Astrocyte of the spinal cord (primary cell): ENCODE results near the gene WRAP73.
A peak's percentile ranks its signal among the peaks of the same experiment; 100 is the strongest.

ENCODE experiments used
- DNase-seq: peaks from one replicate; pipeline ENCODE4 v3.0.0; 2011; ENCODE audit warnings: low read depth, low spot score
- H3K4me3 ChIP-seq: 2 replicates; pipeline ENCODE4 v1.5.1; 2011; ENCODE audit warnings: low read depth, mild to moderate bottlenecking, low read length, moderate library complexity
- in situ Hi-C: cut with HindIII; loops from 2 replicates; pipeline ENCODE4 v1.10.0; 2017; ENCODE audit warnings: low sequenced_read_pairs
- TF ChIP-seq, protein P1 (sequence below): IDR thresholded peaks from 2 replicates; pipeline ENCODE4 v1.5.1; 2012; ENCODE audit warnings: low read depth, mild to moderate bottlenecking, low read length, inconsistent platforms

WRAP73 gene

DNA sequence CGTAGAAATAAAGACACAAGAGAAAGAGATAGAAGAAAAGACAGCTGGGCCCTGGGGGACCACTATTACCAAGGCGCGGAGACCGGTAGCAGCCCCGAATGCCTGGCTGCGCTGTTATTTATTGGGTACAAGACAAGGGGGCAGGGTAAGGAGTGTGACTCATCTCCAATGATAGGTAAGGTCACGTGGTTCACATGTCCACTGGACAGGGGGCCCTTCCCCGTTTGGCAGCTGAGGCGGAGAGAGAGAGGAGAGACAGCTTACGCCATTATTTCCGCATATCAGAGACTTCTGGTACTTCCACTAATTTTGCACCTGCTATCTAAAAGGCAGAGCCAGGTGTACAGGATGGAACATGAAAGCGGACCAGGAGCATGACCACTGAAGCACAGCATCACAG, 29.2 kb downstream of the WRAP73 start:
- TF ChIP-seq, protein P1, sequence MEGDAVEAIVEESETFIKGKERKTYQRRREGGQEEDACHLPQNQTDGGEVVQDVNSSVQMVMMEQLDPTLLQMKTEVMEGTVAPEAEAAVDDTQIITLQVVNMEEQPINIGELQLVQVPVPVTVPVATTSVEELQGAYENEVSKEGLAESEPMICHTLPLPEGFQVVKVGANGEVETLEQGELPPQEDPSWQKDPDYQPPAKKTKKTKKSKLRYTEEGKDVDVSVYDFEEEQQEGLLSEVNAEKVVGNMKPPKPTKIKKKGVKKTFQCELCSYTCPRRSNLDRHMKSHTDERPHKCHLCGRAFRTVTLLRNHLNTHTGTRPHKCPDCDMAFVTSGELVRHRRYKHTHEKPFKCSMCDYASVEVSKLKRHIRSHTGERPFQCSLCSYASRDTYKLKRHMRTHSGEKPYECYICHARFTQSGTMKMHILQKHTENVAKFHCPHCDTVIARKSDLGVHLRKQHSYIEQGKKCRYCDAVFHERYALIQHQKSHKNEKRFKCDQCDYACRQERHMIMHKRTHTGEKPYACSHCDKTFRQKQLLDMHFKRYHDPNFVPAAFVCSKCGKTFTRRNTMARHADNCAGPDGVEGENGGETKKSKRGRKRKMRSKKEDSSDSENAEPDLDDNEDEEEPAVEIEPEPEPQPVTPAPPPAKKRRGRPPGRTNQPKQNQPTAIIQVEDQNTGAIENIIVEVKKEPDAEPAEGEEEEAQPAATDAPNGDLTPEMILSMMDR = no peak
- no peak overlapping the region for H3K4me3 ChIP-seq
- in situ Hi-C loops = no loop called here
- DNase-seq = no peak

DNA sequence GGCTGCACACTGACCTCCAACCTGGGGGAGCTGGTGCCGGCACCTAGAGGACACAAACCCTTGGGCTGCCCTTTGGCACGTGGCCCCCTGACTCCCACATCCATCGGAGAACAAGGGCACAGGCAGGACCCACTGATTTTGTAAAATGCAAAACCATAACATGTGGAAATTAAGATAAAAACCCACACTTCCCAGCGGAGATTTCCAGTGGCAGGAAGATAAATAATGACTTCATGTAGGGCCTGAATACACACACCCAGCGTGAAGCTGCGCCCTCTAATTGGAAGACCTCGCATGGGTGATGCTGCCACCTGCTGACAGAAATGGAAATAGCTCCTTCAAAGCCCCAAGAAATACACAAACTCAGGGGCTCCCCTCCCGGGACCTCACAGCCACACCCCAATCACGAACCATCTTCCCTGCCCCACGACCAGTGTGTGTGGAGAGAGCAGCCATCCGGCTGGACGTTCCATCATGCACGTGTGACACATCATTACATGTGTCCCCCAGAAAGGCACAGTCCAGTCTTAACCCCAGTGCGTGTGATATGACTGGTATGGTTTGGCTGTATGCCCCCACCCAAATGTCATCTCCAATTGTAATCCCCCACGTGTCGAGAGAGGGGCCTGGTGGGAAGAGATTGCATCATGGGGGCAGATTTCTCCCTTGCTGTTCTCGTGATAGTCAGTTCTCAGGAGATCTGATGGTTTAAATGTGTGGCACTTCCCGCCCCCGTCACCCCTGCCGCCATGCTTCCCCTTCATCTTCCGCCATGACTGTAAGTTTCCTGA, 30.8 kb downstream of the WRAP73 start:
- TF ChIP-seq, protein P1 = peak; percentile 86
- in situ Hi-C loops = no loop called here

DNA sequence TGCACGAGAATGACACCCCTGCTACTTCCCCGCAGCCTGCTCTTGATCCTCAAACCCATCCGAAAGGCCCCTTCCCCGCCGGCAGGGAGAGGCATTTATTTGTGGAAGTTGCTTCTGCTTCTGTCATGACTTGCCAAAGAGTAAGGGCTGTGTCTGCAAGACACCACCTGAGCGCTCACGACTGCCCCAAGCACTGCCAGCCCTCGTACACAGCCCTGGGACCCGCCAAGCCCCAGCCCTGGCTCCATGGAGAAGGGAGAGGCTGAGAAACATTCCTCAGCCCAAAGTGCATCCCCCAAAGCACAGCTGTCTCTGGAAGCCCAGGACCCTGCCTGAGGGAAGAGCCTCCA, 31.4 kb downstream of the WRAP73 start:
- no peak for DNase-seq
- no peak overlapping the region for H3K4me3 ChIP-seq
- in situ Hi-C loops = no loop called here
- TF ChIP-seq, protein P1 = no peak

More for the DNA sequence above, 30.8 kb downstream of the WRAP73 start:
- DNase-seq = peak; percentile 70
- H3K4me3 ChIP-seq = no peak overlapping the region

DNA sequence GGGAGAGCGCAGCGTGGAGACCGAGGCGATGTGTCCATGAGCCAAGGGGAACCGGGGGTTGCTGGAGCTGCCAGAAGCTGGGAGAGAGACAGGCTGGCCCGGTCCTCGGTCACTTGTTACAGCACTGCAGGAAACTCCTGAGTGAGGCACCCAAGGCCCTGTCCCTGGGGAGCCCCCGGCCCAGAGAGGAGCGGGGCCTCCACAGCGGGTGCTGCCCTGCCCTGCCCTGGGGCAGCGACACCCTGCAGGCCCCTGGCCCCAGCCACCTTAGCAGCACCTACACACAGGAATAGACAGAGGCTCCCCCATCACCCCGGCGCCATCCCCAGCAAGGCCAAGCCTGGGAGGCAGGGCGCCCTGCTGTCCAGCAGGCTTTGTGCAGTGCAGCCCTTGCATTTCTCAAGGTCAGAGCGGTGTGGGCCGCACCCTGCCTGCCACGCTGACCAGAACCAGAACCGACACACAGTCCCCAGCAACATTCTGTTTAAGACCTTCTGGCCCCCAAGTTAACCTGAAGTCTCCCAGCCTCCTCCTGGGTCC, 32.0 kb downstream of the WRAP73 start:
- in situ Hi-C loops = no loop called here
- TF ChIP-seq, protein P1 = no peak
- H3K4me3 ChIP-seq = no peak overlapping the region

DNA sequence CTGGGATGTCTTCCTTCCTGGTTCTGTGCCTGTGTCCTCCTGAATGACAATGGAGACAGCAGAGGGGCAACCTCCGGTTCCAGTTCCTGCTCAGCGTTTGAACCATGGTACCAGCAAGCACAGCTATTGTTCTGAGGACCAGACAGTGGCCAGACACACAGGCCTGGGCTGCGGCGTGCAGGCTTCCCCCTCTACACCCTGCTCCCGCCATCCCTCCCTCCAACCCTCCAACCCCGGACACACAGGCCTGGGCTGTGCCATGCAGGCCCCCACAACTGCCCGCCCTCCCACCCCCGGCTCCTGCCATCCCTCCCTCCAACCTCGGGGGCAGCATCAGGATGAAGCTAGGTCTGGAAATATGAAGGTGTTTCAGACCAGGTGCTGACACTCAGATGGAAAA, 33.0 kb downstream of the WRAP73 start:
- in situ Hi-C loops = no loop called here
- no peak for DNase-seq
- no peak overlapping the region for H3K4me3 ChIP-seq
- TF ChIP-seq, protein P1 = no peak

More for the DNA sequence above, 32.0 kb downstream of the WRAP73 start:
- DNase-seq = no peak

DNA sequence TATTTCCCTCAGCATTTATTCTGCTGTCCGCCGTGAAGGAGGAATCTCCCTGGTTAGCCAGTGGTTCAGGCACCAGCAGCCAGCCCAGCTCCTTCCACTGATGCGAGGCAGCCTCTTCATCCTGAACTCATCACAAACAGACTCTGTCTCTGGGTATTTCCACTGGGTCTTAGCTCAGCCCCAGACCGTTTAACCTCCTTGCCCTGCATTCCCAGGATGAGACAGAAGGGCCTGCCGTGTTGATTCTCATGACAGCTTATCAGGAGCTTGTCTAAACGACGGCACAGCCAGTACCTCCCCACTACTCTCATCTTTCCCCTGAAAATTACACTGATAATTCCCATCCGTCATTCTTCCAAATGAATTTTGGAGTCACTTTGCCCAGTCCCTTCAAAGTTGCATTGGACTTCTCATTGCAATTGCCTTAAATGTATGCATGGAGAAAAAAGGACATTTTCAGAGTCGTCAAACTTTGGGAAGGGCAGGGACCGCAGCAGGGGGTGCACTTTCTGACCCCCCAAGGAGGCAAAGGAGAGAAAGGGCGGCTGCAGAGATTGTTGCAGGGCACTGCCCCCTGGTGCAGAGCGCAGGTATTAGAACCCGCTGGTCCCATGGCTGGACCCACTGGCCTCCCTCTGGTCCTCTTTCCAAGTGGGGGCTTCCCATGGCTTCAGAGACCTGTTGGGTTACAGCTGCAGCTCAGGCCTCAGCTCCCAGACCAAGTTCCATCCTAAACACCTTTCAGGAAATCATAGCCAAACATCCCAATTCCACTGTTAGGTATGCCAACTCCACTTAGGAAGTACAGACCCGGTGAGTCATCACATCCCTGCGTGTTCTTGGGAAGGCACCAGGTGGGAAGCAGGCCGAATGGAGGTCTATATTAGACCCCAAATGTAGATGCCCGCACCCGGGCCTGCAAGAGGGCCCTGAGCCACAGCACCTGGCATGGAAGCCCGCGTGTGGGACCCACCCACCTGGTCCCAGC, 34.9 kb downstream of the WRAP73 start:
- no peak overlapping the region for H3K4me3 ChIP-seq
- TF ChIP-seq, protein P1 = peak; percentile 80
- DNase-seq = peak; percentile 6
- in situ Hi-C loops = no loop called here
